Panc1 (cell line): Measurements from ENCODE around the gene LRP11.

ENCODE experiments used
- REST ChIP-seq, 2 experiments: IDR thresholded peaks; 2 replicates each; pipeline ENCODE4 v1.6.1; 2011 to 2012; ENCODE audit warnings: low read depth in 2 of 2, control low read depth in 1 of 2, low read length in 1 of 2, mild to moderate bottlenecking in 1 of 2, moderate library complexity in 1 of 2; ENCODE audit not compliant: insufficient read depth in 1 of 2
- TF ChIP-seq, protein P1 (sequence below): fragments of 450-650 bp; IDR thresholded peaks from 2 replicates; pipeline ENCODE4 v1.5.1; 2017; ENCODE audit warnings: mild to moderate bottlenecking

GRCh38 chr6:149855040-149855654 is 9.0 kb downstream of the LRP11 start:
- TF ChIP-seq REST (IDR thresholded peaks at IDR 0.05; ENCODE audit: insufficient read depth in 1 of 2, low read depth in 2 of 2, low read length in 1 of 2): 0 out of 4 replicates have a peak, but pooled peaks of 1 of the 2 experiments have one; percentile 6
- TF ChIP-seq, protein P1, sequence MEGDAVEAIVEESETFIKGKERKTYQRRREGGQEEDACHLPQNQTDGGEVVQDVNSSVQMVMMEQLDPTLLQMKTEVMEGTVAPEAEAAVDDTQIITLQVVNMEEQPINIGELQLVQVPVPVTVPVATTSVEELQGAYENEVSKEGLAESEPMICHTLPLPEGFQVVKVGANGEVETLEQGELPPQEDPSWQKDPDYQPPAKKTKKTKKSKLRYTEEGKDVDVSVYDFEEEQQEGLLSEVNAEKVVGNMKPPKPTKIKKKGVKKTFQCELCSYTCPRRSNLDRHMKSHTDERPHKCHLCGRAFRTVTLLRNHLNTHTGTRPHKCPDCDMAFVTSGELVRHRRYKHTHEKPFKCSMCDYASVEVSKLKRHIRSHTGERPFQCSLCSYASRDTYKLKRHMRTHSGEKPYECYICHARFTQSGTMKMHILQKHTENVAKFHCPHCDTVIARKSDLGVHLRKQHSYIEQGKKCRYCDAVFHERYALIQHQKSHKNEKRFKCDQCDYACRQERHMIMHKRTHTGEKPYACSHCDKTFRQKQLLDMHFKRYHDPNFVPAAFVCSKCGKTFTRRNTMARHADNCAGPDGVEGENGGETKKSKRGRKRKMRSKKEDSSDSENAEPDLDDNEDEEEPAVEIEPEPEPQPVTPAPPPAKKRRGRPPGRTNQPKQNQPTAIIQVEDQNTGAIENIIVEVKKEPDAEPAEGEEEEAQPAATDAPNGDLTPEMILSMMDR: no peak
